K562 (cell line): Measurements from ENCODE around the gene VWA8. TPM values are rescaled to one million over a fixed set of nuclear protein-coding genes. Genes with fewer than 3 reads are reported as not detected.

ENCODE experiments used
- ATAC-seq: fragments of 200-7000 bp; cut with Tn5 transposase; 3 replicates; pipeline ENCODE4 v1.9.1; 2020; ENCODE audit warnings: moderate library complexity
- BruUV-seq: library from RNA; stranded (reverse); fragments of 400-500 nt; replicated peaks from 2 replicates; lab custom pipeline; 2021; lab: Mats Ljungman, UMichigan
- CTCF ChIA-PET: fragments of 300-600 bp; formaldehyde crosslinking; extraction: SDS; loops from one replicate; lab custom pipeline; 2021; ENCODE audit warnings: low intra/inter-chr PET ratio; lab: Yijun Ruan, JAX
- POLR2A ChIA-PET: fragments of 300-600, 350-650 bp; sonication (Branson Sonifier 250); formaldehyde crosslinking; extraction: SDS; loops from one replicate; lab custom pipeline; 2021; ENCODE audit warnings: antibody characterized with exemption, inconsistent platforms; lab: Yijun Ruan, JAX
- DNase-seq, 4 experiments: peaks; one replicate each; pipeline versions ENCODE4 v3.0.0 to v3.0.0-alpha.2; 2011 to 2018; ENCODE audit warnings: low spot score in 3 of 4, mixed read lengths in 3 of 4; ENCODE audit errors: extremely low read depth in 1 of 4
- FAIRE-seq: peaks from 2 replicates; lab custom pipeline; 2011; peaks lifted over from hg19 to GRCh38; lab: Jason Lieb, UNC
- H2AFZ ChIP-seq: 2 replicates; pipeline ENCODE4 v1.6.0; 2011; ENCODE audit warnings: low read depth, low read length, control low read depth, inconsistent platforms
- H3K27ac ChIP-seq: fragments of 200-600 bp; 3 replicates; pipeline ENCODE4 v1.8.0; 2011; ENCODE audit warnings: low read depth, mild to moderate bottlenecking, control low read depth, inconsistent platforms, low read length, moderate library complexity, mixed read lengths; ENCODE audit errors: extremely low read depth
- H3K27me3 ChIP-seq, 2 experiments: fragments of 300-600 bp in 1 of 2; 2 replicates in 1 of 2; 3 replicates in 1 of 2; pipeline versions ENCODE4 v1.6.0 to v1.8.0; 2011; ENCODE audit warnings: inconsistent platforms in 2 of 2, low read length in 2 of 2, mild to moderate bottlenecking in 1 of 2, mixed read lengths in 1 of 2, moderate library complexity in 1 of 2; ENCODE audit not compliant: control insufficient read depth in 2 of 2, insufficient read depth in 2 of 2
- H3K36me3 ChIP-seq: fragments of 300-600 bp; 3 replicates; pipeline ENCODE4 v1.8.0; 2011; ENCODE audit warnings: mild to moderate bottlenecking, low read length, inconsistent platforms; ENCODE audit not compliant: control insufficient read depth, insufficient read depth
- H3K4me1 ChIP-seq, 2 experiments: fragments of 200-600 bp in 1 of 2; replicated peaks in 1 of 2; 2 replicates in 1 of 2; 3 replicates in 1 of 2; pipeline versions ENCODE4 v1.5.1 to v1.8.0; 2011; ENCODE audit warnings: inconsistent platforms in 2 of 2, low read length in 2 of 2, mild to moderate bottlenecking in 1 of 2, mixed read lengths in 1 of 2, moderate library complexity in 1 of 2; ENCODE audit not compliant: control insufficient read depth in 2 of 2, insufficient read depth in 2 of 2
- H3K4me2 ChIP-seq: 2 replicates; pipeline ENCODE4 v1.6.1; 2011; ENCODE audit warnings: low read length, control low read depth, inconsistent platforms, mixed read lengths; ENCODE audit not compliant: insufficient read depth
- H3K4me3 ChIP-seq: fragments of 200-600 bp; sonication (generic), shearing (Covaris generic); 2 replicates; pipeline ENCODE4 v1.5.1; 2016; ENCODE audit warnings: control low read depth, inconsistent platforms
- H3K79me2 ChIP-seq: fragments of 200-600 bp; 3 replicates; pipeline ENCODE4 v1.8.0; 2011; ENCODE audit warnings: low read length, inconsistent platforms; ENCODE audit not compliant: control insufficient read depth, insufficient read depth
- H3K9ac ChIP-seq, 2 experiments: 2 replicates each; pipeline versions ENCODE4 v1.6.0 to v1.6.1; 2011; ENCODE audit warnings: low read depth in 2 of 2, low read length in 2 of 2, control low read depth in 1 of 2, inconsistent platforms in 1 of 2, mild to moderate bottlenecking in 1 of 2, mixed read lengths in 1 of 2; ENCODE audit not compliant: insufficient read depth in 1 of 2
- H3K9me1 ChIP-seq: one replicate; pipeline ENCODE4 v1.6.0; 2011; ENCODE audit warnings: inconsistent platforms, mild to moderate bottlenecking, low read length, moderate library complexity; ENCODE audit not compliant: control insufficient read depth, insufficient read depth
- H3K9me3 ChIP-seq: replicated peaks from 2 replicates; pipeline ENCODE4 v1.5.1; 2011; ENCODE audit warnings: low read depth, low read length, inconsistent platforms; ENCODE audit not compliant: control insufficient read depth, insufficient read depth
- H4K20me1 ChIP-seq: replicated peaks from 2 replicates; pipeline ENCODE4 v1.6.1; 2011; ENCODE audit warnings: low read length, inconsistent platforms, mixed read lengths; ENCODE audit not compliant: control insufficient read depth, insufficient read depth
- ASH1L ChIP-seq: fragments of 450-650 bp; IDR thresholded peaks from 2 replicates; pipeline ENCODE4 v1.6.1; 2018; ENCODE audit warnings: borderline replicate concordance, mild to moderate bottlenecking, low read depth; ENCODE audit not compliant: partially characterized antibody
- FOXJ3 ChIP-seq: sonication (generic); formaldehyde crosslinking; IDR thresholded peaks from 2 replicates; pipeline ENCODE4 v1.4.0; 2020; ENCODE audit warnings: mild to moderate bottlenecking, missing genetic modification reagents
- NFATC3 ChIP-seq: fragments of 450-650 bp; IDR thresholded peaks from 2 replicates; pipeline ENCODE4 v1.6.1; 2017; ENCODE audit warnings: mild to moderate bottlenecking
- NR2F6 ChIP-seq: fragments of 450-650 bp; formaldehyde crosslinking; IDR thresholded peaks from 2 replicates; pipeline ENCODE4 v1.4.0; 2020; ENCODE audit warnings: mild to moderate bottlenecking
- PCBP2 ChIP-seq: fragments of 200-400 bp; formaldehyde crosslinking; IDR thresholded peaks from 2 replicates; pipeline ENCODE4 v1.6.1; 2018; ENCODE audit warnings: low read length, low read depth, mild to moderate bottlenecking, moderate library complexity; ENCODE audit not compliant: poor library complexity, severe bottlenecking
- RB1 ChIP-seq: fragments of 450-650 bp; IDR thresholded peaks from 2 replicates; pipeline ENCODE4 v1.6.1; 2017; ENCODE audit warnings: low read depth, mild to moderate bottlenecking
- ZNF785 ChIP-seq: fragments of 250-450 bp; sonication (Bioruptor Pico); IDR thresholded peaks from 2 replicates; pipeline ENCODE4 v1.4.0; 2020; ENCODE audit warnings: mild to moderate bottlenecking
- WGBS: fragments of 100-300 bp; shearing (Covaris generic); methylation state at CpG from one replicate; pipeline ENCODE4 v1.1.6; 2016; ENCODE audit warnings: low coverage, mixed read lengths; ENCODE audit not compliant: insufficient coverage; ENCODE audit errors: missing lambda C conversion rate; 5-methylcytosine and 5-hydroxymethylcytosine counted together
- in situ Hi-C: fragments of 300-500 bp; cut with MboI; formaldehyde crosslinking; loops from 4 replicates; pipeline ENCODE4 v1.15.0; 2018; ENCODE audit warnings: inconsistent platforms, mixed read lengths
- intact Hi-C: fragments of 100-400 bp; cut with micrococcal nuclease; formaldehyde crosslinking; loops from 2 replicates; pipeline ENCODE4 v1.14.2; 2022
- polyA plus RNA-seq, 8 experiments: library from polyadenylated mRNA; depleted of rRNA in 4 of 8; stranded (reverse) in 5 of 8; unstranded in 3 of 8; fragments of >200 nt; fragmentation: Nextera tagmentation in 2 of 8; fragmentation: Illumina TruSeq in 1 of 8; extraction: Ambion mirVana in 2 of 8; extraction: Trizol in 1 of 8; gene quantifications; 2 replicates each; pipeline versions ENCODE4 v1.2.1 to v1.2.3, GENCODE V29; 2011 to 2014; ENCODE audit warnings: inconsistent platforms in 1 of 8, missing spikeins in 1 of 8
- total RNA-seq, 7 experiments: library from RNA; depleted of rRNA in 6 of 7; stranded (reverse); fragments of >200 nt in 6 of 7; fragmentation: Illumina TruSeq in 2 of 7; extraction: Trizol in 2 of 7; gene quantifications; 2 replicates each; pipeline versions ENCODE4 v1.2.1 to v1.2.3, GENCODE V29; 2011 to 2021; ENCODE audit warnings: low replicate concordance in 1 of 7
- TF ChIP-seq, protein P1 (sequence below), 2 experiments: fragments of 450-650 bp; formaldehyde crosslinking in 1 of 2; IDR thresholded peaks; 2 replicates each; pipeline versions ENCODE4 v1.4.0 to v1.6.1; 2014 to 2020; ENCODE audit warnings: mild to moderate bottlenecking in 2 of 2, borderline replicate concordance in 1 of 2, low read depth in 1 of 2

VWA8 gene
- total and polyA plus RNA-seq, 9 of the 15 experiments (the other 6 are each of a cell fraction or from before 2014, with no cell fraction given): 2.1 to 18.5 (median 13.3) TPM

- DNase-seq (no peak), ATAC-seq (no peak), FAIRE-seq (no peak)
- ChIA-PET POLR2A (no interaction called here), CTCF (no interaction called here)
- H3K9ac ChIP-seq: no peak overlapping the region
- H3K36me3 ChIP-seq: 0 out of 3 replicates have a peak, but pooled peaks cover 1% of the 10 kb centered on the region
- WGBS: 71% methylated on average over 6 of the region's 6 CpGs
- H3K79me2 ChIP-seq: no peaks in the 10 kb centered on the region
- intact Hi-C loops: no loop called here
- H3K9me1 ChIP-seq: no peaks in the 10 kb centered on the region
- in situ Hi-C loops: no loop called here
- no peak overlapping the region for H3K27ac ChIP-seq
- H2AFZ ChIP-seq: no peak overlapping the region
- BruUV-seq: no TSS peak
- no peak for TF ChIP-seq FOXJ3 (CRISPR knock-in tag)
- TF ChIP-seq, protein P1, sequence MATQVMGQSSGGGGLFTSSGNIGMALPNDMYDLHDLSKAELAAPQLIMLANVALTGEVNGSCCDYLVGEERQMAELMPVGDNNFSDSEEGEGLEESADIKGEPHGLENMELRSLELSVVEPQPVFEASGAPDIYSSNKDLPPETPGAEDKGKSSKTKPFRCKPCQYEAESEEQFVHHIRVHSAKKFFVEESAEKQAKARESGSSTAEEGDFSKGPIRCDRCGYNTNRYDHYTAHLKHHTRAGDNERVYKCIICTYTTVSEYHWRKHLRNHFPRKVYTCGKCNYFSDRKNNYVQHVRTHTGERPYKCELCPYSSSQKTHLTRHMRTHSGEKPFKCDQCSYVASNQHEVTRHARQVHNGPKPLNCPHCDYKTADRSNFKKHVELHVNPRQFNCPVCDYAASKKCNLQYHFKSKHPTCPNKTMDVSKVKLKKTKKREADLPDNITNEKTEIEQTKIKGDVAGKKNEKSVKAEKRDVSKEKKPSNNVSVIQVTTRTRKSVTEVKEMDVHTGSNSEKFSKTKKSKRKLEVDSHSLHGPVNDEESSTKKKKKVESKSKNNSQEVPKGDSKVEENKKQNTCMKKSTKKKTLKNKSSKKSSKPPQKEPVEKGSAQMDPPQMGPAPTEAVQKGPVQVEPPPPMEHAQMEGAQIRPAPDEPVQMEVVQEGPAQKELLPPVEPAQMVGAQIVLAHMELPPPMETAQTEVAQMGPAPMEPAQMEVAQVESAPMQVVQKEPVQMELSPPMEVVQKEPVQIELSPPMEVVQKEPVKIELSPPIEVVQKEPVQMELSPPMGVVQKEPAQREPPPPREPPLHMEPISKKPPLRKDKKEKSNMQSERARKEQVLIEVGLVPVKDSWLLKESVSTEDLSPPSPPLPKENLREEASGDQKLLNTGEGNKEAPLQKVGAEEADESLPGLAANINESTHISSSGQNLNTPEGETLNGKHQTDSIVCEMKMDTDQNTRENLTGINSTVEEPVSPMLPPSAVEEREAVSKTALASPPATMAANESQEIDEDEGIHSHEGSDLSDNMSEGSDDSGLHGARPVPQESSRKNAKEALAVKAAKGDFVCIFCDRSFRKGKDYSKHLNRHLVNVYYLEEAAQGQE (IDR thresholded peaks at IDR 0.05; ENCODE audit: borderline replicate concordance): no peak
- TF ChIP-seq, protein P1 (CRISPR knock-in tag; IDR thresholded peaks at IDR 0.05; ENCODE audit: low read depth): no peak
- TF ChIP-seq ASH1L: no peak
- no peak for TF ChIP-seq RB1
- TF ChIP-seq PCBP2: no peak
- TF ChIP-seq NFATC3: no peak
- TF ChIP-seq NR2F6 (CRISPR knock-in tag): no peak
- TF ChIP-seq ZNF785: no peak
- no peaks in the 10 kb centered on the region for H3K27me3 ChIP-seq
- H4K20me1 ChIP-seq: no peaks in the 10 kb centered on the region
- no peak overlapping the region for H3K4me2 ChIP-seq
- H3K9me3 ChIP-seq: no peaks in the 10 kb centered on the region
- H3K4me3 ChIP-seq: no peak overlapping the region
- no peaks in the 10 kb centered on the region; a peak in 2 of 5 replicates for H3K4me1 ChIP-seq
Observed at GRCh38 chr13:41562541-41563178, 398.2 kb downstream of the VWA8 start.
